COLO668 (cell line): Measurements from ENCODE around the gene HHEX.

Experiments
- DNase-seq: peaks from one replicate; lab custom pipeline; 2025; ENCODE audit not compliant: unreplicated experiment; lab: John Stamatoyannopoulos, UW

Gene HHEX

DNA sequence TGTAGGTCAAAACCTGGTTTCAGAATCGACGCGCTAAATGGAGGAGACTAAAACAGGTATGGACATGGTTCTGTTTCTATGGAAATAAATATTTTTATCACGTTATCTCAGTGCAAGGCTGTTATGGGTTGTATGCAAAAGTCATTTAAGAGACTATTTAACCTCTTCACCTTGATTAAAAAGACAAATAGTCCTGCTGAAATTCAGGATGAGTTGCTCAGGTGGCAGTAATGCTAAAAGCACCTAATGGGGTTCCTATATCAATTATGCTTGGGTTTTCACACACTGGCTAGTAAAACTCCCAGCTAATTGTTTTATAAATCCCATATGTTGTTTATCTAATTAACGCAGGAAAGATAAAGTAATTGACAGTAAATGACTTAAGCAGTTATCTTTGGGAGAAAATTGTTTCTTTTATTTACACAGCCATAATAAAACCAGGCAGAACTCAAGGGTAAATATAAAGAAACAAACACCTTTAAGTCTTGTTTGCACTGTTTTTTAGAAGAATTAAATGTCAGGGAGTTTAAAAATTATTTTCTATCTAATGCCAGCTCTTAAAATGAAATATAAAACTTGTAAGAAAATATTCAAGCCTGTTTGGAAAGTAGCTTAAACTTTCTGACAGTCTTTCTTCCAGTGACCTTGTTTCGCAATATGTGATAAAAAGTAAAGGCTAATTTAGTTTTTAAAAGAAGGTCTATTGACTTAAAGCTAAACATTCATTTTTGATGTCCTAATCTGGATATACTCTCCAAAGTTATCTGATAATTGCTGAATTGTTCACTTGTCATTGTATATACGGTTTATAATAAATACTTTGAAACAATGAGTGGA is 3.2 kb downstream of the HHEX start:
- DNase-seq = no peak

DNA sequence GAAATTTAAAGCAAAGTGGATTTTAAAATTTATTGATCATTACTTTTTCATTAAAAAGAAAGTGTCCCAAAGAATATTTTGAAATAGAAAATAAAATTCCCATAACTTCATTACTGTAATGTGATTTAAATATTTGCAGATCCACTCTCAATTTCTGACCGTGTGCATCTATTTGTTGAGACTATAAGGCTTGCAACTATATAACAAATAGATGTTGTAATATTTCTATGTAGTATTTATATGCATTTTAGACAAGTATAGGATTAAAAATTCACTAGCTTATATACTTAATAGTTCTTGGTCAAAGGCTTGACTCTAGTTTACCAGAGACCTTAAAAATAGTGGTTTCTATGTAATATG is 3.8 kb downstream of the HHEX start:
- no peak for DNase-seq

DNA sequence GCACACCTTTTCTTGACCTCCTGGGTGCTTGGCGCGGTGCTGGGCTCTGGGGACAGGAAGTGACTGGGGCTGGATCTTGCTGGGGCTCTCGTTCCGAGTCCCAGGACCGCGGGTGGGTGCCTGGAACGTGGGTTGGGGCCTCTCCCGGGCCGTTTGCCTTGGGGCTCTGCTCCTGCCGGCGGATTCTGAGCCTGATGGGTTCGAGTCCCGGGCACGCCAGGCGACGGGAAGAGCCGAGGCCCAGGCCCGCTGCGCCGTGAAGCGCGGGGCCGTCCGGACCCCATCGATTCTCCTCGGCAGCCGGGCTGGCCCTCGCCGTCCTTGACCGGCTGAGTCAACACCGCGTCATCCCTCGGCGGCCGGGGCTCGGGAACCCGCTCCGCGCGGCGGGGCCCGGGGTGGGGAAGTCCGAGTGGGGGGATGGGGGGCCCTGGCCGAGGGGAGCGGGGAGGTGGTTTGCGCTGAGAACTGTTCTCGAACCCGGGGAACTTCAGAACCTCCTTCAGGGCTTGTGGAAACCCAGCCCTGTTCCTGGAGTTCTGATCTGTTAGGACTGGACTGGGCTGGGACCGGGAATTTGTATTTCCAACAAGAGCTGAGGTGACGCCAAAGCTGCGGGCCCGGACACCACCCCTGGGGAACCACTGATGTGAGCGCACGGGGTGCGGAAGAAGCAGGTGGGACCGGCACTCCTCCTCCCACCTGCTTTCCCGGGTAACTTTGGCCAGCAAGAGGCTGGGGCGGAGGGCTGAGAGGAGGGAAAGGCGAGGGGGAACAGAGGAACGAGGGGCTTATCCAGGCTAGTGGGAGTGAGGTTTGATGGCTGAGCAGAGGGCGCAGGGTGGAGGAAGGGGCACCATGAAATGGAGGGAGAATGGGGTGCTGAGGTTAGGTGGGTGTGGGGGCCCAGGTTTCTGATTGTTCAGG is 6.2 kb downstream of the HHEX start:
- DNase-seq = no peak

DNA sequence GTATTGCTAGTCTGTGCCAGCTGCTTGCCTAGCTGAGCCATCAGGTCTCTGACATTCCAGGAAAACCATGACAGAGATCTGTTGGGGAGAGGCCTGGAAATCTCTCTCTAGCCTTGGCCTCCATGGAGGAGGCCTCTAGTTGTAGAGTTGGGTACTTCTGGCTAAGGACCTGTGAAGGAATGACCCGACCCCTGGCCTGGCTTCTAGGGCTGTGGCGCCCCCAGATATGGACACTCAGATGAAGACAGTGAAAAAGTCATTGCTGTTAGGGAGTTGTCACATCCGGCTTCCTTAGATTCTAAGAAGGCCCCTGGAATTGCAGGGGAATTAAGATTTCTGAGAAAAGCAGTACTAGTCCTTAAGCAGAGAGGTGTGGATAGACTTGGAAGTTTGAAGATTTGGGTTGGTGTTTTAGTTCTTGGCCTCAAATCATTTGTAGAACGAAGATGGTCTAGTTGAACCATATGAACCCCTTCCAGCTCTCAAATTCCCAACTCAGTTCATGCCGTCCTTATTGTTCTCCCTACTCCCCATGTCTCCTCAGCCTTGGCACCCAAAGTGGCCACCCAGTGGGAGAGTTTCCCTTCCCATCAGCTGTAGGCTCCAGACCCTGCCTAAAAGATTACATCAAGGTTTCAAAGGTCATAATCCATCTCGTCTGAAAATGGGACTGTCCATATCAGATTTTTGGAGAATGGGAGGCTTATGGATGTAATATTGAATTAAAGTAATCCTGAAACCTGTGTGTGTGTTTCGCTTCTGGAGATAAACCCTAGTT is 7.0 kb downstream of the HHEX start:
- no peak for DNase-seq

DNA sequence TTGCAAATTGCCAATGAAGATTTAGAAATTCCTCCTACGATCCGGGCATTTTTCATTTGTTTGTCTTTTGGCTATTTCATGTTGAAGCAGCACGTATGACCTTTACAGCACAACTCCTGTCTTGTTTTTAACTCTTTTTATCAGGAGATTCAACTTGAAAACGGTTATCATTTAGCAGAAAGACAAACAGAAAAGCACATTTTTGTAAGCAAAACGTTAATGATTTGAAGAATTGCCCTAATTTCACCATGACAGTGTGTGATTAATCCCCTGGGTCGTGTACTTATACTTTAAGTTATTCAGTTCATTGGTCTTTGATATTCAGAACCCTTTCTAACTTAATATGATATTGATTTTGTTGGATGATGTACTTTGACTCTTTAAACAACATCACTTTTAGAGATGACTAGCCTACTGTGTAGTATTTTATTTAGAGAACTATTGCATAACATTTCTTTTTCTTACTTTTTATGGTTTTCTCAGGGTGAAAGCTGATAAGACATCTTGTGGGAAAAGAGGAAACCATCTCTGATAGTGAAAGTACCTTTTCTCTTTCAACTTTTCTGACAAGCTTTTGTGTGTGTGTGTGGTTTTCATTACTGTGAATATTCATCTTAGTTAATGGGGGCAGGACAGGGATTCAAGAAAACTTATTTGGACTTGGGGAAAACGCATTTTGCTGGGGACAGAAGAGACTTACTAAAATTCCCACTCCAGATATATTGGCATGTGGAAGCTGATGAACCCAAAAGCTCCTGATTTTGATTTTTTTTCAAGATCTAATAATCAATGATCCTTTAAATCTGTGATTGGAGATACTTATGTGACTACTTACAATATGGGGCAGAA is 8.1 kb downstream of the HHEX start:
- no peak for DNase-seq

DNA sequence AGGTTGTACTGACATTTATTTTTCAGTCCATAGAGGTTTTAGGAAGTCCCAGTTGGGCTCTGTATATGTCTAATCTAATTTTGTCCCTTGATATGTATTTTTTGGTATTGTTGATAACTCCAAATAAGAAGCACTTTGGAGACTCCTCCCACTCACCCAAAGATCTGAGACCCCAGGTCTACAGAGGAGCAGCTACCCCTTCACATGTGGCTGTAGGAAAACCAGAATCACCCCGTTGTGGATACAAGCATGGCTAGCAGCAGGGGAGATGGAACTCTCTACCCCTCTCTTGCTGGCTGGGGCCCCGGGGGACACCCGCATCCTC is 9.4 kb downstream of the HHEX start:
- no peak for DNase-seq

DNA sequence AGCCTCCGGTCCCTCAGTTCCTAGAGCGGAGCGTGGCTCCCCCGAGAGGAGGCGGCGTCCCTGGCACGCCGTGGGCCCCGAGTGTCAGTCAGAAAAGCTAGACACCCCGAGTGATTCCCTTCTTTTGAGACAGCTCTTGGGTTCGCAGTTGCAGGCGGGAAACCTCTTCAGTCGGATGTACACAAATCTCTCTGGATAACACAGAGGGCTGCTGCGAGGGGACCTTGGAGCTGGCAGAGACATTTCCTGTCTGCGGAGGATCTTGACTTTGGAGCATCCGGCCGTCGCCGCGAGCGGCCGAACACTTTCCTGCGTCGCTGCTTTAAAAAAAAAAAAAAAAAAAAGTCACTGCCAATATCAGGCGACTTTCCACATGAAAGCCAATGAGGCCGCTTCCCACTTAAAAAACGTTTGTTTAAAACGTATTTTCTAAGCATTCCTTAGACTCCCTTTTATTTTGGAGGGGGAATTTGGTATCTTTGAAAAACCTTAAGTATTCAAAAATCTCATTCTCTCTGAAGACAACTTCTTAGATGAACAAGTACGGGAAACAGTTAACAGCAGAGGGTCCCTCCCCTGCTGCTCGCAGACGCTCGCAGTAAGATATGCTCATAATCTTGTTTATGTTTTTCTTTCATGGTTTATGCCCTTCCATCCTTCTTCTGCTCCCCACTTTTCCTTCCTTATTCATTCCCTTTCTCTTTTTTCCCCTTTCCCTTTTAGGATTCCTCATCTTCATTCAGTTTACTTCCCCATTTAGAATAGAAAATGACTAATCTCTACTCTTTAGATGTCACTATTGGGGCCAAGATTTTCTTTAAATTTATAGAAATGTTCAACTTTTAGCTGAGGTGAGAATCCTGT is 10.0 kb downstream of the HHEX start:
- DNase-seq = peak; percentile 29

DNA sequence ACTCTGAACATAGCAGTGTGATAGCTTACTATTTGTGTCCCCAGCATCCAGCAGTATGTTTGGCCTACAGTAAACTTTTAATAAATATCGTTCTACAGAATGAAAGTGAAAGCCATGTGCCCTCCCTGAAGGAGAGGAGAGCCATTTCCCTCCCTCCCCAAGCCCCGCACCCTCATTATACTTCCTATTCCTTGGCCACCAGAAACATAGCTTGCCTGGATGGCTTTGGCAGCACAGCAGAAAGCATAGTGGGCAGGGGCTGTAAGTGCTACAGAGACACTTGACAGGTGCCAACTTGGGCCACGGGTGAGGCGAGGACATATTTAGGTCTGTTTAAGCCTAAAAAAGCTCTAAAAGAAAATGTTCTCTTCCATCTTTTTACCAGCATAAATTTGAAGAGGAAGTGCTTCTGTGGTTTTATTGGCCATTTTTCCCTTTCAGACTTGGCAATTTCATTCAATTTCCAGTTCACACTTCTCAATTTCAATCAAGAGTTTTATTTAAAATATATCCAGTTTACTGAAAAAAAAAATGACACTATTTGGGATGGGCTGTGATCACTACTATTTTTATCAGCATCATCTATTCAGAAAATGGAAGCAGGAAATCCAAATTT is 12.7 kb downstream of the HHEX start:
- no peak for DNase-seq

DNA sequence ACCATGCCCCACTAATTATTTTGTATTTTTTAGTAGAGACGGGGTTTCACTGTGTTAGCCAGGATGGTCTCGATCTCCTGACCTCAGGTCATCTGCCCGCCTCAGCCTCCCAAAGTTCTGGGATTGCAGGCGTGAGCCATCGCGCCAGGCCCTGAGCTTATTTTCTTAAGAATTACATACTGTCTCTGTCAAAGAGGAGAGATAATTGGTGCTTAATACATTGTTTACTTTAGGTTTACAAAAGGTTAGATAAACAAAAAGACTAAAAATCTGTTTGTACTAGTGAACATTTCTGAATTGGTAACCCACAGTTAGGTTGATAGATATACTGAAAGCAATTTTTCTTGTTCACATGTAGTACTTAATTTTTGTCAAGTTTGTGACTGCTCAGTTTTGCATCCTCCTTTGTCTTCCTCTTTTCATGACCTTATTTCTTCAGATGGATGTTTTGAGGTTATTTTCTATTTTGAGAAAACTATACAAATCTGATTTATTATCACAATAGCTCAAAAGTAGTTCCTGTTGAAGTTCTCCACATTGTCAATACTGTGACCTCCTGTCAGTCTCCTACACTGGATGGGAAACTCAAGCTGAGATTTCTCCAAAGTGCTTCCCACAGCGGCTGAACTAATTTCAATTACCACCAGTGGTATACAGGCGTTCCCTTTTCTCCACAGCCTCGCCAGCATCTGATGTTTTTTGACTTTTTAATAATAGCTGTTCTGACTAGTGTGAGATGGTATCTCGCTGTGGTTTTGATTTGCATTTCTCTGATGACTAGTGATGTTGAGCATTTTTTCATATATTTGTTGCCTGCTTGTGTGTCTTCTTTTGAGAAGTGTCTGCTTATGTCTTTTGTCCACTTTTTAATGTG is 22.5 kb downstream of the HHEX start:
- DNase-seq = no peak

DNA sequence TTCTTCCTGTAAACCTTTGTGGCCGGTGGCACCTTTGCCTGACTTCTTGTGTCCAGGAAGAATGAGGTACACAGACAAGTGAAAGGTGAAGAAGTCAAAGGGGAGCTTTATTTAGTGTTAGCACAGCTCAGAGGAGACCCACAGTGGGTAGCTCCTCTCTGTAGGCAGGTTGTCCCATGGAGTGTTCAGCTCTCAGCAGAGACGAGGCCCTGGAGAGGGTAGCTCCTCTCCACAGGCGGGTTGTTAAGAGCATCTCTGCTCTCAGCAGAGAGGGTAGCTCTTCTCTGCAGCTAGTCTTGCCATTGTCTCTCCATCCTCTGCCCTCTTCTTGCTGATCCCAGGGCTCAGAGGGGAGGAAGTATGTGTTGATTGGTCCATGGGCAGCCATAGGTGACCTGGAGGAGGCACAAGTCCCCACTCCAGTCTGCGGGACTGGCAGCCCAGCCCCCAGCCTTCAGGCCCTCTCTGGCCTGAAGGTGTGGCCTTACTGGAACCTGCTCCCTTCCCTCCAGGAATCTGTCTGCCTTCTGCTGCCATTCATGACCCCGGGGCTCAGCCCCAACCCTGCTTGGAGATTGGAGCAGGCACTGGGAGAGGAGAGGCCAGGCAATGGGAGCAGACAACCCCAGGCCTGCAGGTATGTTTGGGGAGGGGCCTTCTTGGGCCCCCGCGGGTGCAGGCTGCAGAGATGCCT is 24.5 kb downstream of the HHEX start:
- DNase-seq = no peak

DNA sequence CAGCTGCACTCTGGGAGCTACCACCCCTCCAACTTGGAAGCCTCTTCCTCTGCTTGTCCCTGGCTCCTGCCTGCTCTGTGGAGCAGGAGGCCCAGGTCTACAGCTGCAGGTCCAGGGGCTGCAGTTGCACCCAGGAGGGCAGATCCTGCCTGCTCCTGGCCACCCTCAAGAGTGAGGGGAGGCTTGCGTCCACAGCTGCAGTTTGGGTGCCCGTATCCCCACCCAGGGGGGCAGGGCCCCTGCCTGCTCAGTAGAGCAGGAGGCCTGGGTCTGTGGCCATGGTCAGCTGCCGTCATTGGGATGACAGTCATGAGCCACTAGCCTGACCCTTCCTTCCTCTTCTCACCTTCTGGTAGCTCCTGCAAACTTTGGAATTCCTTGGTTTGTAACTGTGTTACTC is 25.1 kb downstream of the HHEX start:
- no peak for DNase-seq

DNA sequence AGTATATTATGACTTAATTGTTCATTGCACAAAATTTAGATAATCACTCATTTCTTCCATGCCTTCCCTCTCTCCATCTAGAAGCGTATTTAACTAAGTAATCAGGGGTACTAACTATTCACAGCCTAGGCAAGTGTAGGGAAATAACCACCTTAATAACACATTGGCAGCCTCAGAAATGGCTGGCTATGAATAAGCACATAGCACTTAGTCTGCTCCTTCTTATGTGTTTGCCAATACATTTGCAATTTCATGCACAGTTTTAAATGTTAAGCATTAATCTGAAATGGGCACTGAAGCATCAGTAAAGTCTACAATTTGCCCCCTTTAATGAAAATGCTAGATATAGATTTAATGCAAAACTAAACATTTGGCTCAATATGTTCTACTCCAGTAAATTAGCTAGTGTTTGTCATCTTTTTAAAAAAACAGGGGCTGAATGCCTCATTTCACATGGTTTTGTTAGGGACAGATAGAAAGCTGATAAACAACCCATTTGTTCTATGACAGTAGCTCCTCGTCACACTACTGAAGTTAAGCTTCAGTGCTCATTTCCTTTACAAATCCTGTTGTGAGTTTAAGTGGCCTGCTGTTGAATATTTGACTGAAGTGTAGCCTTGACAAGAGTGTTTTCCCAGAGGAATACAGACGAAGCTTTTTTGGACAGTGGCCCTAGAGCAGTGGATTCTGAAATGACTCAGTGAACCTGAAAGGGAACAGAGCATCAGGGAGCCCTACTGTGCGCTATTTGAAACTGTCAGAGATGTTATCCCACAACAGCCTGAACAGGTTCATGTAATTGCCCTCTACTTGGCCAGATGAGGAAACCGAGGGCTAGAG is 30.5 kb downstream of the HHEX start:
- no peak for DNase-seq

DNA sequence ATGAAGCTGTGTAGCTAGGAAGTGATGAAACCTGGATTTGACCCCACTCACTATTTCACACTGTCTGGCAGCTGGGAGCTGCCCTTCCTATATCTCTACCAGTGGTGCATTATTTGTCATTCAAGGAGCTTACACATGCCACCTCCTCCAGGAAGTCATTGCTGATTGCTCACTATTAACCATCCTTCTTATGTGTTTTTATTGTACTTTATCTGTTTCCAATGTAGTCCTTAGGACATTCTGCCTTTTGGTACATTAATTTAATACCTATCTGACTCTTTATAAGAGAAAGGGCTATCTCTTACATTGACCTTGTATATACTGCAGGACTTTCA is 31.0 kb downstream of the HHEX start:
- no peak for DNase-seq

DNA sequence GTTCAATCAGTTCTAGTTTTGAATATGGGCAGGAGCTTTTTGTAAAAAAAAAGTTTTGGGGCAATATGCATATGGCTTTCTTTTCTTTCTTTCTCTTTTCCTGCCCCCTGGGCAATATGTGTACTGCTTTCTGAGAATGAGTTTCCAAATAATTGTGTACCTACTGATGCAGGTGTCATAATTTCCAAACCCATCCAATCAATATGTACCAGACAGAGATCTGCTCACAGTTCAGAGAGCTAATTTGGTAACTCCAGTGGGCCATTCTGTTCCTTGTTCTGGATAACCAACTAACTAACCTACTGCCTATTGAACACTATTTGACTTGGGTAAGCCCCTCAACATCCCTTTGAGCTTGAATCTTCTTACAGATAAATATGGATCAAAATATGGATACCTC is 32.6 kb downstream of the HHEX start:
- DNase-seq = no peak

DNA sequence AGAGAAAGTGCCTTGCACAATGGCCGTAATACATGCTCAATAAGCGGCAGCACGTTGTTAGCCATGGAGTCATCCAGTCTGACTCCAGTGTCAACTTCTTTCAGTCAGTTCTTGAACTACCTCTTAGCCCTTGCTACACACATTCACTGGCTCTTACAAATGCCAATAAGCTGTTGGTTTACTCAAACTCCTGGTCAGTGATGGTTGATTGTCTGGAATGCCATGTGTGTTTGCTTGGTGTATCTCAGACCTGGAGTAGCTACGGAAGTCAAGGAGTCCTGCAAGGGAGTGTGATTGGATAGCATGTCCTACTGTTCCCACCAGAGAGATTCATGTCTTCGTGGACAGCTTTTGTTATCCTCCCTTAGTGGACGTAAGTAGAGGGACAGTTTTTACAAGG is 37.4 kb downstream of the HHEX start:
- DNase-seq = no peak

DNA sequence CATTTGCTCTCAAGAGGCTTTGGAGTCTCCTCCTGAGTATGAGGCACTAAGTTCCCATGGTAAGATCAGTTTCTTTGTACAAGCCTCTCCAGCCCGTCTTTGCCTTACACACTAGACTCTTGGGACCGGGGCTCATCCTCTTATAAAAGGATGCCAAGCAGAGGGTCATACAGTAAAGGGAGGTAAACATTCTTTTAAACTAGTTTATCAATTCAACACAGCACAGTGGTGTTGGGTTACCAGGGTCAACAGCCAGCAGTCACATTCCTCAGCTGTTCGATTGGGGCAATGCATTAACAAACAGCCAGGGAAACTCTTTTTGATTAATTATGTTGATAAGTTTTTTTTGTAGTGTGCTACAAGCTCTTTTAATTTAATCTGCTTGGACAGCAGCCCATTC is 37.8 kb downstream of the HHEX start:
- no peak for DNase-seq

DNA sequence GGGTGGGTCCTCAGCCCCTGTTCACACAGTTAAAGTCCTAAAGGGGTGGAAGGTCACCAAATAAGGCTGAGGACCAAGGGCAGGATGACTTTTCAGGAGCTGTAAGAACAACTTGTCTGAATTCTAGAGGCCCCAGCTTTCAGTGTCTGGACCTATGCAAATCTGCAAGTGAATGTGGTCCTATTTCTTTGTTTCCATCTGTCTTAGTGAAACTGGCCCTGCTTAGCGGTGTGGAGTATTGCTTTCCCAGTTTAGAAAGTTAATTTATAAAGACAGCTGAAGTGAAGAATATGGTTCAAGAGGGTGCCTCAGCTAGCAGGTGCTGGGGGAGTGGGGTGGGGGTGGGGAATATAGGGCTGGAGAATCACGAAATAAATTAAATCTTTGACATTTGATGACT is 40.1 kb downstream of the HHEX start:
- DNase-seq = no peak
